HTERT RPE-1 (cell line): Measurements from ENCODE around the gene BCAS3.

Experiments used
- in situ Hi-C: fragments of 300-500 bp; cut with MboI; formaldehyde crosslinking; loops from 4 replicates; pipeline ENCODE4 v1.14.3; 2020; ENCODE audit warnings: low sequenced_read_pairs

Gene BCAS3

GRCh38 chr17:61412143-61412859, 734.6 kb downstream of the BCAS3 start:
- in situ Hi-C loops = no loop called here

DNA sequence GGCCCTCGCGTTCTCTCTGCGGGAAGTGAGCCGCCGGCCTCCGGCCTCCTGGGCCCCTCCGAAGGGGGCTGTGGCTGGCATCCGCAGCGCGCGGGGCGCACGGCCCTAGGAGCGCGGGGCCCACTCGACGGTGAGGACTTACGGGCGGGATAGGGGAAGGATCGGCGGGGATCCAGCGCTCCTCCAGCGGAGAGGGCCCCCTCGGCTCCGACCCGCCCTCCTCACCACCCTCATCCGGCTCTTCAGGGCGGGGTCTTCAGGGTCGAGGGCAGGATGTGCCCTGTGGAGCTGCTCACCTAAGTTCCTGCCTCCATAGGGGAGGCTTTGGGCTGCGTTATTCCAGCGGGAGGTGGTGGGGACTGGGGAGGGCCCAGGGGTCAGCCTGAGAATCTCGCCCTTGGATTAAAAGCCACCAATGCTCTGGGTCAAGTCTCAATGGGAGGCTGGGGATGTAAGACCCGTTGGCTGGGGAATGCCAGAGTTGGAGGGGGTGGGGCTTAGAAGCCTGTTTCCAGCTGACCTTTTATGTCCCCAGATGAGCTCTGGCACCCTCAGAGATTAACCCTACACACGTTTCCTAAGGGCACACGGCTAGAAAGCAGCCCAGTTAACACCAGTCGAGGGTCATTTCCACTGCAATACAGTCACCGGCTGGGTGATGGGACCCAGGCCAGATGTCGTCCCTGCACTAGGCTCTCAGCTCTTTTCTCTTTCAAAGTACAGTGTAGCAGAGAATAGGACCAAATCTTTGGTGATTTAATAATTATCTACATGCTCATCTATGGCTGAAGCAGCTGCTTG, 735.4 kb downstream of the BCAS3 start:
- in situ Hi-C loops = no loop called here

- in situ Hi-C loops = no loop called here
Observed at GRCh38 chr17:61413661-61414126, 736.0 kb downstream of the BCAS3 start.

DNA sequence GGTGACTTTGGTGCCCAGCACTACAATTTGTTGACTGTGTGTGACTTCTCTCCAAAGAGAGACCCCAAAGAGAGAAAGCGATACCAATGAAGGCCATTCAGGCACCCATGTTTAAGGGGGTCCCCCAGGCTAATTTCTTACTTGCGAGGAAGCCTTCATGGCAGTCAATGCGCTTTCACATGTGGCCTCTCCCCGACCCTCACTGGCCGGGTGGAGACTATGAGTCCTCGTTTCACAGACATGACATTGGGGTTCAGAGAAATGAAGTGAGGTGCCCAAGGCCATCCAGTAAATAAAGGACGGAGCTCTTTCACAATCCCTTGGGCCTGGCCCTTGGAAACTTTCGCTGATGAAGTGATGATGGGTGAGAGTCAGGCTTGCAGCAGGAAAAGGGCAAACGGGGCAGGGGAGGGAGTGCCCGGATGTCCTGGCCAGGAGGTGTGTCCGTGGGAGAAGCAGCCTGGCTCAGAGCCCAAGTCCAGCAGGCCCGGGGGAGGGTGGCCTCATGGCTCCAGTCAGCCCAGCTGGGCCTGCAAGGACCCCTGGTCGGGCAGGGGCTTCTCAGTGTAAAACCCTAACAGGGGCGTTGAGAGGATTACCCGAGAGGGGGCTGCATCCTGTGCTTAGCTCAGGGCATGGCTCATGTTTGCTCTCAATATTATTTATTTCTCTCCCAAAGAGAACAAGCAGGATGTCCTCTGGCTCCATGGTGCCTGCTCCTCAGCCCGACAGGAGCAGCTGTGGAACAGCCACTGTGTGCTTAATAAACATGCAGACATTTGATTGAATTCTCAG, 736.7 kb downstream of the BCAS3 start:
- in situ Hi-C loops = no loop called here

- in situ Hi-C loops = no loop called here
Observed at GRCh38 chr17:61414936-61415251, 737.2 kb downstream of the BCAS3 start.

DNA sequence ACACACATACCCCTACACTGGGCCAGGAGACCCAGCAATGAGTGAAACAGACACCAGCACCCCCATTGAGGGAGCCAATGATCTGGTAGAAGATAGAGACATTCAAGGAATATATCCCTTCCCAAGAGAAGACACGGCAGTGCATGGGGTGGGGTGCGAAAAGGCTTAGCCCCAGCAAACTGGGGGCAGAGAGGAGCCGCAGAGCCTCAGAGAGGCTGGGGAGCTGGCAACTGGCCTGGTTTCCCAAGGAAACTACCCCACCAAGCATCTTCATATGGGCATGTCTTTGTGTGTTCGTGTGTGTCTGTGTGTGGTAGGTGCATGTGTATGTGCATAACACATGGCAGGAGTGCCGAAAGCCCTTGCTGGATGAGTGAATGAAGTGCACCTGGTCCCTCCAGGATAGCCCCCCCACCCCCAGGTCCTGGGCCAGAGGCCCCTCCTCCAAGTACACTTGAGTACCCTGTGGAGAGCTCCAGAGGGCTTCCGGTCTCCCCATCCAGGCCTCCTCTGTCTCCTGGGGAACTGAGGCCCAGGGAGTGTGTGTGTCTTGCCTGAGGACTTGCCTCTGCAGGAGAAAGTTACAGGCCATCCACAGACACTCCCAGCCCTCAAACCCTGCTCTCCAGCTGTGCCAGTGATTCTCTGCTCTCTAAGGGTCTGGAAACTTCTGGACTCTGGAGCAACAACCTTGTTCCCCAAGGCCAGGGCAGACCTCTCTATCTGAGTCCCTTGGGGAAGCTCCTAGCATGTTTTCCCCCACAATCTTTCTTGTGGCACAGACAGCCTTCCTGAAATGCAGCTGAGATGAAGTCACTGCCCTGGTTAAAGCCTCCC, 737.9 kb downstream of the BCAS3 start:
- in situ Hi-C loops = no loop called here

DNA sequence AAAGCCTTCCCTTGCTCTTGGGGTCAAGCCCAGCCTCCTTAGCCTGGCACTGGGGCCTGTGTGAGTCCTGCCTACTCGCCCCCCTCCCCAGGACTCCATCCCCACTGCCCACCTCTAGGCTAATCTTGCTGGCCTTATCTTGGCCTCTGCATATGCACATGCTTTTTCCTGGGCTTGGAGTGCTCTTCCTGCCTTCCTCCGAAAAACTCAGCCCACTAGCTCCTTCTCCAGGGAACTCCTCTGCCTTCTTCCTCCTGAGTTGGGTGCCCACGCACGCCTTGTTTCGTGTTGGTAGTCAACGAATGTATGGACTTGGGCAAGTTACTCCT, 738.5 kb downstream of the BCAS3 start:
- in situ Hi-C loops = no loop called here

- in situ Hi-C loops = no loop called here
Observed at GRCh38 chr17:61416540-61417363, 739.1 kb downstream of the BCAS3 start.

GRCh38 chr17:61418449-61418848, 740.8 kb downstream of the BCAS3 start:
- in situ Hi-C loops = no loop called here

DNA sequence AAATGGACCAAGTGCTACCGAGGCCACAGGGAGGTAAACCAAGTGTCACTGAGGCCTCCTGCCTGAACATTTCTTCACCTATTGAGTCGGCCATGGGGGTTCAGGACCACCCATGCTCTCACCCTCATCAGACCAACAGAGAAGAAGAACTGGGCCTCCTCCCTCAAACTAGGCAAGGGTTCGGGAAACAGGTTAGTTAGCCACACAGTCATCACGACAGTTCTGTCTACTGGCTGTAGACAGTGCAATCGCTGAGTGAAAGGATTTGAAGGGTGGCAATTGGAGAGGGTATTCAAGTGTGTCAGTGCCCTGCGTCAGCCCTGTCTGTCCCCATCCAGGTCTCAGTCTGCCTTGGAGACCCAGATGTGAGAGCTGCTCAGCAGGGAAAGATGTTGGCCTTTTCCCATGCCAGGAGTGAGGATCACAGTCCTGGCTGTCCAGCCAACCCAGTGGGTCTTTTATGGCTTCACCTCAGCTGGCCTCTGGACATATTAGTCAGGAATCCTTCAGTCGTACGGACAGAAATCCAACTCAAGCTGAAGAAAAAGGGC, 741.9 kb downstream of the BCAS3 start:
- in situ Hi-C loops = no loop called here

DNA sequence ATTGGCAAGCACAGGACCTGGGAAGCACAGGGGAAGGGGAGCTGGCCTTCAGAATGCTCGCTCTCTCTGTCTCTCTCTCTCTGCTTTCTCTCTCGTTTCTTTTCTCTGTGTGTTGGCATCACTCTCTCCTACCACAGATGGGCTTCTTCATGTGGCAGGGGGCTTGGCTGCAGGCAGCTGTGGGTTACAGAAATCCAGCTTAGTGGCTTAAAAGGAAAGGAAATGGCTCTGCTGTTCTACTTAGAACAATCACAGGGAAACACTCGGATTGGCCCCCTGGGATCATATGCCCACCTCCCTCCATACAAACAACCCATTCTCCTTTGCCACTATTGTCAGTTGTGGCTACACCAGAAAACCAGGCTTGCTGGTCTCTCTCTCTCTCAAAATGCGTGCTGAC, 742.4 kb downstream of the BCAS3 start:
- in situ Hi-C loops = no loop called here

GRCh38 chr17:61420745-61421398, 743.2 kb downstream of the BCAS3 start:
- in situ Hi-C loops = no loop called here

- in situ Hi-C loops = no loop called here
Observed at GRCh38 chr17:61421460-61421859, 743.8 kb downstream of the BCAS3 start.

GRCh38 chr17:61422116-61422799, 744.6 kb downstream of the BCAS3 start:
- in situ Hi-C loops = no loop called here

DNA sequence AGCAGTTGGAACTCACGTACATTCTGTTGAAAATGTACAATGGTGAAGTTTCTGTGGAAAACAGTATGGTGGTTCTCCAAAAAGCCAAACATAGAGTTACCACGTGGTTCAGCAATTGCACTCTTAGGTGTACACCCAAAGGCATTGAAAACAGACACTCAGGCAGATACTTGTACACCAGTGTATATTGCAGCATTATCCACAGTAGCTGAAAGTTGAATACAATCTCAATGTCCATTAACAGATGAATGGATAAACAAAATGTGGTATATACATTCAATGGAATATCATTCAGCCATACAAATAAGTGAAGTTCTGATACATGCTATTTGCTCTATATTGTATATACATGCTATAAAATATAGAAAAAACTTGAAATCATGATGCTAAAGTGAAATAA, 745.2 kb downstream of the BCAS3 start:
- in situ Hi-C loops = no loop called here

GRCh38 chr17:61423967-61424649, 746.5 kb downstream of the BCAS3 start:
- in situ Hi-C loops = no loop called here

GRCh38 chr17:61425682-61426481, 748.2 kb downstream of the BCAS3 start:
- in situ Hi-C loops = no loop called here
